Stimulated activated effector memory CD8-positive, alpha-beta T cell treated with anti-CD3 and anti-CD28 coated beads, Interleukin-12 subunit alpha, Interleukin-12 subunit beta, amount 100 ng/mL, for 72 hours (primary cell): ENCODE data around the gene MPO.

Experiments used
- ATAC-seq: fragments of 150-1000 bp; cut with Tn5 transposase; 2 replicates; pipeline ENCODE4 v1.10.0; 2021
- DNase-seq, 2 donors: peaks; one replicate each; pipeline ENCODE4 v3.0.0; 2021 to 2022; ENCODE audit warnings: low spot score in 2 of 2
- H3K27ac Mint-ChIP-seq: one replicate; pipeline ENCODE4 v1.8.0; 2022; ENCODE audit warnings: mild to moderate bottlenecking, mixed read lengths
- H3K36me3 Mint-ChIP-seq: one replicate; pipeline ENCODE4 v1.8.0; 2022; ENCODE audit warnings: mild to moderate bottlenecking, mixed read lengths
- H3K4me1 Mint-ChIP-seq: one replicate; pipeline ENCODE4 v1.8.0; 2022; ENCODE audit warnings: mixed read lengths
- H3K4me3 Mint-ChIP-seq: one replicate; pipeline ENCODE4 v1.8.0; 2022; ENCODE audit warnings: mild to moderate bottlenecking, mixed read lengths
- H3K9me3 Mint-ChIP-seq: one replicate; pipeline ENCODE4 v1.8.0; 2022; ENCODE audit warnings: mixed read lengths

Gene MPO, protein sequence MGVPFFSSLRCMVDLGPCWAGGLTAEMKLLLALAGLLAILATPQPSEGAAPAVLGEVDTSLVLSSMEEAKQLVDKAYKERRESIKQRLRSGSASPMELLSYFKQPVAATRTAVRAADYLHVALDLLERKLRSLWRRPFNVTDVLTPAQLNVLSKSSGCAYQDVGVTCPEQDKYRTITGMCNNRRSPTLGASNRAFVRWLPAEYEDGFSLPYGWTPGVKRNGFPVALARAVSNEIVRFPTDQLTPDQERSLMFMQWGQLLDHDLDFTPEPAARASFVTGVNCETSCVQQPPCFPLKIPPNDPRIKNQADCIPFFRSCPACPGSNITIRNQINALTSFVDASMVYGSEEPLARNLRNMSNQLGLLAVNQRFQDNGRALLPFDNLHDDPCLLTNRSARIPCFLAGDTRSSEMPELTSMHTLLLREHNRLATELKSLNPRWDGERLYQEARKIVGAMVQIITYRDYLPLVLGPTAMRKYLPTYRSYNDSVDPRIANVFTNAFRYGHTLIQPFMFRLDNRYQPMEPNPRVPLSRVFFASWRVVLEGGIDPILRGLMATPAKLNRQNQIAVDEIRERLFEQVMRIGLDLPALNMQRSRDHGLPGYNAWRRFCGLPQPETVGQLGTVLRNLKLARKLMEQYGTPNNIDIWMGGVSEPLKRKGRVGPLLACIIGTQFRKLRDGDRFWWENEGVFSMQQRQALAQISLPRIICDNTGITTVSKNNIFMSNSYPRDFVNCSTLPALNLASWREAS

DNA sequence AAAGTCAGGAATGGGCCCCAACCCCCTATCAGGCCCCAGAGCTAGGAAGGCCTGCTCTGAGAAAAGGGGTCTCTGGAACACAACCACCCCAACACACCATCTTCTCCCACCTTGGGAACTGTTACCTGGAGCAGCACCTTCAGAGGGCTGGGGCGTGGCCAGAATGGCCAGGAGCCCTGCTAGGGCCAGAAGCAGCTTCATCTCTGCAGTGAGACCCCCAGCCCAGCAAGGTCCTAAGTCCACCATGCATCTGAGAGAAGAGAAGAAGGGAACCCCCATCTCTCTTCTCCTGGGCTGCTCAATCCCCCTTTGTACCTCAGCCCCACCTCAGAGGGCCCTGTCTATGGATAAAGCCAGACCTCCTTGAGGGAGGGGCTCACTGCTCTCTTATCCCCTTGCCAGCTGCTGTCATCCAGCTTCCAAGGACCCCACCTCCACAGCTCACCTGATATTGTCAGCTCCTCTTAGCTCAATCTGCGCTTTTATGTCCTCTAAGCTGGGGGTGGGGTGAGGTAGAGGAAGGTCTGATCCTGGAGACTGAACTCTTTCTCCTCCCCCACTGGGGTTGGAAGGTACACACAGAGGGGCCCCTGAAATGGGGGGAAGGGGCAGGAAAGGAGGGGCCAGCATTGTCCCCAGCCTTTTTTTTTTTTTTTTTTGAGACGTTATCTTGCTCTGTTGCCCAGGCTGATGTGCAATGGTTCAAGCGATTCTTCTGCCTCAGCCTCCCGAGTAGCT is at the start of gene MPO:
TSS of gene MPO (minus strand) at position 456 of the 738 bp plus-strand sequence. CDS start at position 279, 177 bp downstream.
- no peaks in the 10 kb centered on the region for H3K9me3 Mint-ChIP-seq
- no peak within 1 kb of the TSS for H3K4me3 Mint-ChIP-seq
- H3K27ac Mint-ChIP-seq: peak within 1 kb of the TSS; percentile 10
- peaks cover 5% of the 10 kb centered on the region for H3K4me1 Mint-ChIP-seq
- ATAC-seq: no peak
- no peak for DNase-seq
- no peaks in the 10 kb centered on the region for H3K36me3 Mint-ChIP-seq

GRCh38 chr17:58329810-58330537 is 49.2 kb upstream of the MPO start:
- Mint-ChIP-seq H3K36me3 (peaks cover 100% of the 10 kb centered on the region), H3K4me3 (peak overlapping the region; percentile 100), H3K4me1 (peaks cover 91% of the 10 kb centered on the region), H3K27ac (peak overlapping the region; percentile 100), H3K9me3 (no peaks in the 10 kb centered on the region)
- DNase-seq (peak in 1 of 2 donors; percentile 78), ATAC-seq (peak; percentile 52)

- H3K4me1 Mint-ChIP-seq: peaks cover 87% of the 10 kb centered on the region
- DNase-seq: peak; percentile 68 to 91
These were observed 48.5 kb upstream of the MPO start for GRCh38 chr17:58329035-58329809.

GRCh38 chr17:58328195-58329034 is 47.7 kb upstream of the MPO start, which contains the start of gene TSPOAP1:
Gene TSPOAP1 (minus strand): TSS chr17:58328795. CDS start chr17:58327920, 875 bp downstream.
- Mint-ChIP-seq H3K4me3 (peak within 1 kb of the TSS; percentile 100), H3K4me1 (peaks cover 86% of the 10 kb centered on the region), H3K27ac (peak within 1 kb of the TSS; percentile 100), H3K36me3 (peaks cover 98% of the 10 kb centered on the region), H3K9me3 (no peaks in the 10 kb centered on the region)
- ATAC-seq (peak; percentile 1), DNase-seq (peak; percentile 70 to 92)

More at GRCh38 chr17:58329035-58329809, 48.5 kb upstream of the MPO start:
- ATAC-seq: peak; percentile 56
- H3K4me3 Mint-ChIP-seq: peak overlapping the region; percentile 100
- H3K27ac Mint-ChIP-seq: peak overlapping the region; percentile 100
- H3K36me3 Mint-ChIP-seq: peaks cover 98% of the 10 kb centered on the region
- H3K9me3 Mint-ChIP-seq: no peaks in the 10 kb centered on the region

DNA sequence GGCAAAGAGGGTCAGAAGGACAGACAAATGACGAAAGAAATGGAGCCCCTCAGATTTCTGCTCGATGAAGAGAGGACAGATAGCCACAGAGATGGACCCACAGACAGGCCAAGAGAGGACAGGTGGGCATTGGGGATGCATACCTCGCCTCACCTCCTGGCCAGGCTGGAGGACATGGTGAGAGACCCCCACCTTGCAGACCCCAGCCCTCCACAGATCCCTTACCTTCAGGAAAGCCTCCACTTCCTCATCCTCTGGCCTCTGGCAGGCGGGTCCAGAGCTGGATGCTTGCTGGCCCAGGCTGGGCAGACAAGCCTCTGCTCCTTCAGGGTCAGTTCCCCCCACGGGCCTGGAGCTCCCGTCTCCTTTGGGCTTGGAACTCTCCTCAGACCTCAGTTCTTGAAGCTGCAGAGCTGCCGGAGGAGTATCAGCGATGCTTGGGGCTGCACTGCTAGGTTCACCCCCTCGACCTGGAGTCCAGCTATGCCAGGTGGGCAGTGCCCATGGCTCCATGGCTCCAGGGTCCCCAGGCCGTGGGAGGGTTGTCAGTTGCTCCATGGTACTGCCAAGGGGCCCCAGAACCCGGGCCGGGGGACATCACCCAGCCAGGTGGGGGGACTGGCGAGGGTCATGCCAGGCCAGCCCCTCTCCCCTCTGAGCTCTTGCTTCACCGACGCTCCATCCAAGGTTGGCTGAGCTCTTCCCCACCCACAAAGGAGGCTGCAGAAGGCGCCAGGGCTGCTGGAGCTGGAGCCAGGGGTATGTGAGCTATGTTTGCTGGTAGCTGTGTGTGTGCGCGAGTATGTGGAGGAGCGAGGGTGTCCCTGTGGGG is 46.8 kb upstream of the MPO start:
- H3K27ac Mint-ChIP-seq: peak overlapping the region; percentile 100
- peaks cover 98% of the 10 kb centered on the region for H3K36me3 Mint-ChIP-seq
- peak overlapping the region; percentile 100 for H3K4me3 Mint-ChIP-seq
- peaks cover 86% of the 10 kb centered on the region for H3K4me1 Mint-ChIP-seq
- ATAC-seq (no peak), DNase-seq (peak in 1 of 2 donors; percentile 89)
- H3K9me3 Mint-ChIP-seq: no peaks in the 10 kb centered on the region

DNA sequence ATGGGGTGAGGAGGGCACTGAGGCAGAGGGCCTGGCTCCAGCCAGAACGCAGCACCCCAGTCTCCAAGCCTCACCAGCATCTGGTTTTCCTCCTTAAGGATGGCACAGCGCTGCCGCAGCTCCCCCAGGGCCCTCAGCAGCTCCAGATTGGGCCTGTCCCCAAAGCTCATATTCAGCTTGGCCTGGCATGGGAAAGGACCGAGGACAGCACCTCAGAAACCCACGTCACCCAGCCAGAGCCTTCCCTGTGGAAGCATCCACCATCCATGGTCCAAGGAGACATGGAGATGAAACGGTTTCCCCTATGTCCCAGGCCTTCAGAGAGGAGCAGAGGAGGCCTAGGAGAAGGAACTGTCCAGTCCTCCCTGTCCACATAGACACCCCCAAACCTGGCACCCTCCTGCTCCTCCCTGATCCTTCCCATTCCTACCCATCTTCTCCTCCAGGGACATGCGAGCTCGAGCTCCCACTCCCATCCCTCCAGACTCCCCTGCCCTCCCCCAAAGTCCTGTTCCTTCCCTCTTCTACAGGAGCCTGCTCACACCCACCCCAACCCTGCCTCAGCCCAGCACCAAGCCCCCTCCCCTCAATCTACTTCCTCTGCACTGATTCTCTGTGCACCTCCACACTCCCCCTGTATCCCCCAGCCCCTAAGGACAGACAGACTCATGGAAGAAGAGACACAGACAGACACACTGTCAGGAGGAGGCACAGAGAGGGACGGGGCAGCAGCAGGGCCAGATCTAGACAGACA is 46.1 kb upstream of the MPO start:
- Mint-ChIP-seq H3K36me3 (peaks cover 98% of the 10 kb centered on the region), H3K27ac (peak overlapping the region; percentile 100), H3K4me1 (peaks cover 87% of the 10 kb centered on the region), H3K4me3 (peak overlapping the region; percentile 100), H3K9me3 (no peaks in the 10 kb centered on the region)
- no peak for ATAC-seq
- peak in 1 of 2 donors; percentile 76 for DNase-seq

DNA sequence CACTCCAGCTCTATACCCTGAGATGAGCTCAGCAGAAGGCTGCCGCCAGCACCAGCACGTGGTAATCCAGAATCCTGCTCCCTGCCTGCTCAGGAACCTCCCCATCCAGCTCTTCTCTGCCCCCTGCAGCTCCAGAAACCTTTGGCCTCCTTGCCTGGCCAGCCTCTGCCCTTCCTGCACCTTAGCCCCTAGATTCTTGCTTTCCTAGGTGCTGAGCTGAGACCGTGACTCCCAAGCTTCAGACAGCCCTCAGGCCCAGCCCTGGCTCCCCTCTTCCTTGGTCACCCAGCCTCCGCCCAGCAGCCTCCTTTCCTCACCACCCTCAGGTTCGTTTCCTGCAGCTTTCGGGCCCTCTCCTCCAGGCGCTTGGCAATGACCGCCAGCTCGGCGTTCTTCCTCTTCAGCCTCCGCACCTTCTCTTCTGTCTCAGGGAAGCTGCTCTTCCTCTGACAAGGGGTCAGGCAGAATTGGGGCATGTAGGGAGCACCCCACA is 45.3 kb upstream of the MPO start:
- DNase-seq: no peak
- Mint-ChIP-seq H3K4me3 (peak overlapping the region; percentile 100), H3K9me3 (no peaks in the 10 kb centered on the region), H3K27ac (peak overlapping the region; percentile 100), H3K4me1 (peaks cover 85% of the 10 kb centered on the region), H3K36me3 (peaks cover 98% of the 10 kb centered on the region)
- no peak for ATAC-seq

DNA sequence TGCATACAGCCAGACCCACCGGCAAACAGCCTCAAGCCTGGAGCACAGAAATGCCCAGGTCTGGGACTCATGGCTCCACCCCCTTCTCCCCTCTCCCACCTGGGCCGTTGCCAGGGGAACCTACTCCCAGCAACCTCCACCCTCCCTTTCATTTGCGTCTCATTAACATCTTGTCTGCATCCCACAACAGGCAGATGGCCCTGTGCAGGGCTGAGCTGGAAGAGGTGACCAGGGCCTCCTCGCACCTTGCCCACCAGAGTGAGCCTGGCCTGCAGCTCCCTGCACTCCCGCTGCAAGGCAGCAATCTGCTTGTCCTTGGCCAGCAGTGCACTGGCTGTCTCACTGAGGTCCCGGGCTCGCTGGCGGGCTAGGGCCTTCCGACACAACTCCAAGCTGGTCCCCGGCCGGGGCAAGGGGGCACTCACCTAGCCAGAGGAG is 44.6 kb upstream of the MPO start:
- Mint-ChIP-seq H3K36me3 (peaks cover 98% of the 10 kb centered on the region), H3K4me3 (peak overlapping the region; percentile 34), H3K27ac (peak overlapping the region; percentile 100), H3K9me3 (no peaks in the 10 kb centered on the region), H3K4me1 (peaks cover 78% of the 10 kb centered on the region)
- ATAC-seq: no peak
- DNase-seq: no peak

- H3K27ac Mint-ChIP-seq: peak overlapping the region; percentile 100
- H3K4me3 Mint-ChIP-seq: peak overlapping the region; percentile 34
- H3K36me3 Mint-ChIP-seq: peaks cover 98% of the 10 kb centered on the region
- H3K9me3 Mint-ChIP-seq: no peaks in the 10 kb centered on the region
- DNase-seq: no peak
- ATAC-seq: no peak
- H3K4me1 Mint-ChIP-seq: peaks cover 76% of the 10 kb centered on the region
These were observed 43.9 kb upstream of the MPO start for GRCh38 chr17:58324409-58325288.

GRCh38 chr17:58324056-58324408 is 43.3 kb upstream of the MPO start:
- Mint-ChIP-seq H3K27ac (peak overlapping the region; percentile 87), H3K4me3 (no peak overlapping the region), H3K9me3 (no peaks in the 10 kb centered on the region), H3K36me3 (peaks cover 98% of the 10 kb centered on the region), H3K4me1 (peaks cover 75% of the 10 kb centered on the region)
- DNase-seq (no peak), ATAC-seq (no peak)

DNA sequence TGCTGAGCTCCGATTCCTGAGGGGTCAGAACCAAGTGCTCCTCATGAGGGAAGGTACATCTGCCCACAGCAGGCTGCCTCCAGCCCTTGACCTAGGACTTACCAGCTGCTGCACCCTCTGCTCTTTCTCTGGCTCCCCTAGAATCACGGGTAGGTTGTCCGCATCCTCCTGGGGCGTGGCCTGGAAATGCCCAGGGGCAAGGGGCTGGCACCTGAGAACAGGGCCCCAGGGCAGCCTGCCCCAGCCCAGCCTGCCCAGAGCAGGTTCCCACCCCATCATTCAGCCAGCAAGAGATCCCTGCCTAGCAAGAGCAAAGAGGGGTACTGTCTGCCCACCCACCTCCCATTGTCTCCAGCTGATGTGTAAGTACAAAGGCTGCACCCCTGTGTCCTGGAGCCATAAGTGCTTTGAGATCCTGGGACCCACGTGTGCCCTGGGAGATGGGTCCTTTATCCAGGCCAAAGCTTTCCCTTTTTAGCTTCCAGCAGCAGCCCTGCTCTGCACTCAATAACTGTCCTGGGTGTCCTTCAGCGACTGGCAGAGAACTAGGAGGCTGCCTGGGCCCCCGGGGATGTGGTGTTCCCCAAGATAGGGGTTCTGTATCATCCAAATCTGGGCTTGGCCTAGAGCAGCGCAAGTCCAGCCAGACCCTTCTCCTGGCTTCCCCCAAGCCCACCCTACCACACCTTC is 42.8 kb upstream of the MPO start:
- H3K27ac Mint-ChIP-seq: peak overlapping the region; percentile 87
- peaks cover 92% of the 10 kb centered on the region for H3K36me3 Mint-ChIP-seq
- ATAC-seq (no peak), DNase-seq (no peak)
- H3K4me3 Mint-ChIP-seq: no peak overlapping the region
- peaks cover 71% of the 10 kb centered on the region for H3K4me1 Mint-ChIP-seq
- no peaks in the 10 kb centered on the region for H3K9me3 Mint-ChIP-seq
